HG02870 (cell line): ENCODE results near the gene TMEM144.
A peak's percentile ranks its signal among the peaks of the same experiment; 100 is the strongest.
"Not testable (repeated sequence)": the region's sequence is repeated elsewhere in the genome, so short reads cannot be mapped to it uniquely, and the experiment has no call there.

Source experiments
- ATAC-seq: cut with Tn5 transposase; IDR thresholded peaks from one replicate; pipeline ENCODE4 v1.9.1; 2021; ENCODE audit warnings: mild to moderate bottlenecking, moderate library complexity; ENCODE audit not compliant: unreplicated experiment

TMEM144 gene

GRCh38 chr4:158234671-158235070, 24.4 kb downstream of the TMEM144 start:
- ATAC-seq, result no peak

GRCh38 chr4:158236304-158237030, 26.2 kb downstream of the TMEM144 start:
- no peak for ATAC-seq

GRCh38 chr4:158238575-158238974, 28.3 kb downstream of the TMEM144 start:
- ATAC-seq, result no peak

- no peak for ATAC-seq
Observed at GRCh38 chr4:158239196-158239595, 28.9 kb downstream of the TMEM144 start.

- no peak for ATAC-seq
Observed at GRCh38 chr4:158243071-158243470, 32.8 kb downstream of the TMEM144 start.

- ATAC-seq, result no peak
Observed at GRCh38 chr4:158250321-158250720, 40.0 kb downstream of the TMEM144 start.

- peak; percentile 64 for ATAC-seq
Observed at GRCh38 chr4:158253350-158253980, 43.2 kb downstream of the TMEM144 start.

- no peak for ATAC-seq
Observed at GRCh38 chr4:158254292-158254691, 44.0 kb downstream of the TMEM144 start.

- ATAC-seq, result peak; percentile 70
Observed at GRCh38 chr4:158255727-158256324, 45.5 kb downstream of the TMEM144 start.

- peak; percentile 39 for ATAC-seq
Observed at GRCh38 chr4:158259955-158260575, 49.8 kb downstream of the TMEM144 start.

- no peak for ATAC-seq
Observed at GRCh38 chr4:158261480-158261879, 51.2 kb downstream of the TMEM144 start.

GRCh38 chr4:158268553-158268952, 58.3 kb downstream of the TMEM144 start:
- ATAC-seq, result no peak

- no peak for ATAC-seq
Observed at GRCh38 chr4:158274636-158275035, 64.3 kb downstream of the TMEM144 start.

GRCh38 chr4:158277558-158277957, 67.3 kb downstream of the TMEM144 start:
- no peak for ATAC-seq

- ATAC-seq, result not testable (repeated sequence)
Observed at GRCh38 chr4:158279052-158279451, 68.8 kb downstream of the TMEM144 start.

- no peak for ATAC-seq
Observed at GRCh38 chr4:158280856-158281255, 70.6 kb downstream of the TMEM144 start.

GRCh38 chr4:158282252-158282651, 72.0 kb downstream of the TMEM144 start:
- ATAC-seq, result no peak

- ATAC-seq, result no peak
Observed at GRCh38 chr4:158285429-158286216, 75.3 kb downstream of the TMEM144 start.

- ATAC-seq, result no peak
Observed at GRCh38 chr4:158290912-158291311, 80.6 kb downstream of the TMEM144 start.

- ATAC-seq, result no peak
Observed at GRCh38 chr4:158291334-158292055, 81.2 kb downstream of the TMEM144 start.
